Gastroesophageal sphincter (tissue), 3 donors: ENCODE results near the gene RPS6KB2.

Experiments
- POLR2AphosphoS5 ChIP-seq: sonication (generic); formaldehyde crosslinking; IDR thresholded peaks from one replicate; pipeline ENCODE4 v1.6.1; 2017; ENCODE audit warnings: antibody characterized with exemption
- TF ChIP-seq, protein P1 (sequence below), 4 experiments: fragments of 200-600 bp in 2 of 4; fragments of 450-650 bp in 2 of 4; sonication (generic) in 1 of 4; IDR thresholded peaks; one replicate each; pipeline ENCODE4 v1.5.1; 2017 to 2019; ENCODE audit warnings: antibody characterized with exemption in 4 of 4, mild to moderate bottlenecking in 2 of 4, moderate library complexity in 2 of 4

DNA sequence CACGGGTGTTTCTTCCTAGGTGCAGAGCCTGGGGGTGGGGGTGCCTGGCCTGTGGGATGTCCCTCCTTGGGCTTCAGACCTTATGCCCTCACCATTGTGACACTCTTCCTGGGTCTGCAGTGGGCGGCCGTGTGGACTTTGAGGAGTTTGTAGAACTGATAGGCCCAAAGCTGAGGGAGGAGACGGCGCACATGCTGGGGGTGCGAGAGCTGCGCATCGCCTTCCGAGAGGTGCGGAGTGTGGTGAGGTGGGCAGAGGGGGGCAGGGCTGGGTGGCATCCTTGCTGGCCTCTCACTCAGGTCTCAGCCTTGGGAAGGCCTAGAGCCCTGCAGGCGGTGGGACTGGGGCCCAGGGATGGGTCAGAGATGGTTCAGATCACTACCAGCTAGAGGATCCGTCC lies 29.2 kb downstream of the RPS6KB2 start:
- TF ChIP-seq, protein P1, sequence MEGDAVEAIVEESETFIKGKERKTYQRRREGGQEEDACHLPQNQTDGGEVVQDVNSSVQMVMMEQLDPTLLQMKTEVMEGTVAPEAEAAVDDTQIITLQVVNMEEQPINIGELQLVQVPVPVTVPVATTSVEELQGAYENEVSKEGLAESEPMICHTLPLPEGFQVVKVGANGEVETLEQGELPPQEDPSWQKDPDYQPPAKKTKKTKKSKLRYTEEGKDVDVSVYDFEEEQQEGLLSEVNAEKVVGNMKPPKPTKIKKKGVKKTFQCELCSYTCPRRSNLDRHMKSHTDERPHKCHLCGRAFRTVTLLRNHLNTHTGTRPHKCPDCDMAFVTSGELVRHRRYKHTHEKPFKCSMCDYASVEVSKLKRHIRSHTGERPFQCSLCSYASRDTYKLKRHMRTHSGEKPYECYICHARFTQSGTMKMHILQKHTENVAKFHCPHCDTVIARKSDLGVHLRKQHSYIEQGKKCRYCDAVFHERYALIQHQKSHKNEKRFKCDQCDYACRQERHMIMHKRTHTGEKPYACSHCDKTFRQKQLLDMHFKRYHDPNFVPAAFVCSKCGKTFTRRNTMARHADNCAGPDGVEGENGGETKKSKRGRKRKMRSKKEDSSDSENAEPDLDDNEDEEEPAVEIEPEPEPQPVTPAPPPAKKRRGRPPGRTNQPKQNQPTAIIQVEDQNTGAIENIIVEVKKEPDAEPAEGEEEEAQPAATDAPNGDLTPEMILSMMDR (IDR thresholded peaks at IDR 0.05), result no peak
- no peak for TF ChIP-seq POLR2AphosphoS5
